HG03442 (cell line): ENCODE data around the gene BST1.
"Not testable (repeated sequence)": the region's sequence is repeated elsewhere in the genome, so short reads cannot be mapped to it uniquely, and the experiment has no call there.

ENCODE experiments used
- ATAC-seq: cut with Tn5 transposase; IDR thresholded peaks from one replicate; pipeline ENCODE4 v1.9.1; 2021; ENCODE audit warnings: mild to moderate bottlenecking, moderate library complexity; ENCODE audit not compliant: unreplicated experiment

Gene BST1

GRCh38 chr4:15742637-15743036, 39.8 kb downstream of the BST1 start:
- ATAC-seq: no peak

GRCh38 chr4:15744016-15744545, 41.2 kb downstream of the BST1 start:
- ATAC-seq: no peak

GRCh38 chr4:15746110-15746509, 43.2 kb downstream of the BST1 start:
- no peak for ATAC-seq

GRCh38 chr4:15749001-15749400, 46.1 kb downstream of the BST1 start:
- no peak for ATAC-seq

GRCh38 chr4:15751153-15751552, 48.3 kb downstream of the BST1 start:
- ATAC-seq: no peak

- ATAC-seq: no peak
These were observed 50.2 kb downstream of the BST1 start for GRCh38 chr4:15753081-15753480.

- no peak for ATAC-seq
These were observed 50.9 kb downstream of the BST1 start for GRCh38 chr4:15753786-15754185.

GRCh38 chr4:15754323-15754722, 51.5 kb downstream of the BST1 start:
- ATAC-seq: no peak

- ATAC-seq: peak; percentile 24
These were observed 52.7 kb downstream of the BST1 start for GRCh38 chr4:15755321-15756155.

- peak; percentile 80 for ATAC-seq
These were observed 53.5 kb downstream of the BST1 start for GRCh38 chr4:15756361-15756861.

- no peak for ATAC-seq
These were observed 54.2 kb downstream of the BST1 start for GRCh38 chr4:15757054-15757453.

GRCh38 chr4:15758294-15758693, 55.4 kb downstream of the BST1 start:
- ATAC-seq: no peak

- ATAC-seq: not testable (repeated sequence)
These were observed 59.6 kb downstream of the BST1 start for GRCh38 chr4:15762460-15762859.

GRCh38 chr4:15765391-15765790, 62.5 kb downstream of the BST1 start:
- no peak for ATAC-seq

- ATAC-seq: peak; percentile 80
These were observed 63.2 kb downstream of the BST1 start for GRCh38 chr4:15765910-15766697.

GRCh38 chr4:15766821-15767220, 64.0 kb downstream of the BST1 start:
- no peak for ATAC-seq

GRCh38 chr4:15769202-15769601, 66.3 kb downstream of the BST1 start:
- ATAC-seq: no peak

GRCh38 chr4:15771216-15772058, 68.6 kb downstream of the BST1 start:
- peak; percentile 75 for ATAC-seq

GRCh38 chr4:15774020-15774420, 71.2 kb downstream of the BST1 start:
- no peak for ATAC-seq

- no peak for ATAC-seq
These were observed 74.2 kb downstream of the BST1 start for GRCh38 chr4:15776871-15777648.
